Measurements from ENCODE around the gene SLC38A6.
"Not testable (repeated sequence)": the region's sequence is repeated elsewhere in the genome, so short reads cannot be mapped to it uniquely, and the experiment has no call there.

- TF ChIP-seq POLR2AphosphoS5 (IDR thresholded peaks at IDR 0.05; ENCODE audit: low read depth); CTCF (conservative IDR thresholded peaks at IDR 0.05; ENCODE audit: low read depth in 2 of 2); REST (IDR thresholded peaks at IDR 0.05; ENCODE audit: unreplicated experiment); ZNF462 (CRISPR knock-in tag; IDR thresholded peaks at IDR 0.05); STAT1 (IDR thresholded peaks at IDR 0.05; ENCODE audit: unreplicated experiment); NANOG (IDR thresholded peaks at IDR 0.05; ENCODE audit: borderline replicate concordance); EZH2phosphoT487 (IDR thresholded peaks at IDR 0.05; ENCODE audit: unreplicated experiment); CREB1 (CRISPR knock-in tag; IDR thresholded peaks at IDR 0.05; ENCODE audit: low read depth): not testable (repeated sequence)
Observed at GRCh38 chr14:61072442-61072841, 91.4 kb downstream of the SLC38A6 start.
